ENCODE measurements around the gene VASN.

DNA sequence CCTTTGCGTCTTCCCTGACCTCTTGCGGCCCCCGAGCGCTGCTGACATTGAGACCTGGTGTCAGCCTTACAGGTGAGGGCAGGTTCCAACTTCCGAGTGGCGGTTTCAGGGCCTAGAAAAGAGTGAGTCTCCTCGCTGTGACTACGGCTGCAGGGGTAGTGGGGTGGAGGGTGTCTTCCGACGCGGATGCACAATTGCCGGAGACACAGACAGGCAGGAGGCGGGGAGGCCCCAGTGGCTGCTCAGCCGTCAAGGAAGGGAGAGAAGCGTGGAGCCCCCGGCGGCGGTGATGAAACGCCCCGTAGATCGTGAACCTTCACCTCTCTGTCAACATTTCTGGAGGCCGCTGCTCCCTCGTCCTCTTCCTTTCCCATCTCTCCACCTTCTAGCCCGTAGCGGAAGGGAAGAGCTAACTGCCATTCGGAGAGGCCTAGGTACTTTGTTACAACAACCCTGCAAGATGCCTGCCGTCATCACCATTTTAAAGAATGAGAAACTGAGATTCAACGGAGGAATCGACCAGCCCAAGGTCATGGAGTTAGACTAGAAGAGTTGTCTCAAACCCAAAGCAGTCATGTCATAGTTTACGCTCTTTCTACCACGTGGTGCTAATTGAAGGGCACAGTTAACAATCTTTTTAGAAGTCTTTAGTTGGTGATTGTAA is 54.5 kb downstream of the VASN start:
- TF ChIP-seq, protein P1, sequence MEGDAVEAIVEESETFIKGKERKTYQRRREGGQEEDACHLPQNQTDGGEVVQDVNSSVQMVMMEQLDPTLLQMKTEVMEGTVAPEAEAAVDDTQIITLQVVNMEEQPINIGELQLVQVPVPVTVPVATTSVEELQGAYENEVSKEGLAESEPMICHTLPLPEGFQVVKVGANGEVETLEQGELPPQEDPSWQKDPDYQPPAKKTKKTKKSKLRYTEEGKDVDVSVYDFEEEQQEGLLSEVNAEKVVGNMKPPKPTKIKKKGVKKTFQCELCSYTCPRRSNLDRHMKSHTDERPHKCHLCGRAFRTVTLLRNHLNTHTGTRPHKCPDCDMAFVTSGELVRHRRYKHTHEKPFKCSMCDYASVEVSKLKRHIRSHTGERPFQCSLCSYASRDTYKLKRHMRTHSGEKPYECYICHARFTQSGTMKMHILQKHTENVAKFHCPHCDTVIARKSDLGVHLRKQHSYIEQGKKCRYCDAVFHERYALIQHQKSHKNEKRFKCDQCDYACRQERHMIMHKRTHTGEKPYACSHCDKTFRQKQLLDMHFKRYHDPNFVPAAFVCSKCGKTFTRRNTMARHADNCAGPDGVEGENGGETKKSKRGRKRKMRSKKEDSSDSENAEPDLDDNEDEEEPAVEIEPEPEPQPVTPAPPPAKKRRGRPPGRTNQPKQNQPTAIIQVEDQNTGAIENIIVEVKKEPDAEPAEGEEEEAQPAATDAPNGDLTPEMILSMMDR (IDR thresholded peaks at IDR 0.05): no peak
- no peak for TF ChIP-seq POLR2AphosphoS5 (IDR thresholded peaks at IDR 0.05)
- no peak for TF ChIP-seq POLR2A (IDR thresholded peaks at IDR 0.05)
